ENCODE results near the gene BMI1.

DNA sequence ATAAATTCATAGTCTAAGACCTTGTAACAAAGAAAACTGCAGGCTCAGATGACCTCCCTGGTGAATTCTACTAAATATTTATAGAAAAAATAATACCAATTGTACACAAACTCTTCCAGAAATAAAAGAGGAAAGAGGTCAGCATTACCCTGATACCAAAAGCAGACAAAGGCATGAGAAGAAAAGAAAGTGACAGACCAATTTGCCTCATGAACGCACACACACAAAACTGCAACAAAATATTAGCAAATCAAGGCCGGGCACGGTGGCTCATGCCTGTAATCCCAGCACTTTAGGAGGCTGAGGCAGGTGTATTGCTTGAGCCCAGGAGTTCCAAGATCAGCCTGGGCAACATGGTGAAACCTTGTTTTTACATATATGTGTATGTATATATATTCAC is 17.4 kb upstream of the BMI1 start:
- TF ChIP-seq, protein P1, sequence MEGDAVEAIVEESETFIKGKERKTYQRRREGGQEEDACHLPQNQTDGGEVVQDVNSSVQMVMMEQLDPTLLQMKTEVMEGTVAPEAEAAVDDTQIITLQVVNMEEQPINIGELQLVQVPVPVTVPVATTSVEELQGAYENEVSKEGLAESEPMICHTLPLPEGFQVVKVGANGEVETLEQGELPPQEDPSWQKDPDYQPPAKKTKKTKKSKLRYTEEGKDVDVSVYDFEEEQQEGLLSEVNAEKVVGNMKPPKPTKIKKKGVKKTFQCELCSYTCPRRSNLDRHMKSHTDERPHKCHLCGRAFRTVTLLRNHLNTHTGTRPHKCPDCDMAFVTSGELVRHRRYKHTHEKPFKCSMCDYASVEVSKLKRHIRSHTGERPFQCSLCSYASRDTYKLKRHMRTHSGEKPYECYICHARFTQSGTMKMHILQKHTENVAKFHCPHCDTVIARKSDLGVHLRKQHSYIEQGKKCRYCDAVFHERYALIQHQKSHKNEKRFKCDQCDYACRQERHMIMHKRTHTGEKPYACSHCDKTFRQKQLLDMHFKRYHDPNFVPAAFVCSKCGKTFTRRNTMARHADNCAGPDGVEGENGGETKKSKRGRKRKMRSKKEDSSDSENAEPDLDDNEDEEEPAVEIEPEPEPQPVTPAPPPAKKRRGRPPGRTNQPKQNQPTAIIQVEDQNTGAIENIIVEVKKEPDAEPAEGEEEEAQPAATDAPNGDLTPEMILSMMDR (IDR thresholded peaks at IDR 0.05): no peak
- TF ChIP-seq POLR2A (IDR thresholded peaks at IDR 0.05): no peak

All from body of pancreas (tissue), 4 donors.